H1 (cell line): ENCODE data around the gene TNFRSF18. TPM values are rescaled to one million over a fixed set of nuclear protein-coding genes. Genes with fewer than 3 reads are reported as not detected.

Experiments used
- BACH1 ChIP-seq: IDR thresholded peaks from 2 replicates; pipeline ENCODE4 v1.6.1; 2012; ENCODE audit warnings: low read length, improper control_type of control experiment
- CREB1 ChIP-seq: IDR thresholded peaks from 2 replicates; pipeline ENCODE4 v1.6.1; 2012; ENCODE audit warnings: inconsistent platforms
- CTCF ChIP-seq, 3 experiments: IDR thresholded peaks; 1 replicate in 2 of 3; 2 replicates in 1 of 3; pipeline versions ENCODE4 v1.5.1 to v1.6.1; 2011; ENCODE audit warnings: low read length in 3 of 3, mild to moderate bottlenecking in 3 of 3, inconsistent platforms in 2 of 3, low read depth in 1 of 3, moderate library complexity in 1 of 3; ENCODE audit not compliant: insufficient read depth in 1 of 3; ENCODE audit errors: control extremely low read depth in 1 of 3
- EGR1 ChIP-seq: IDR thresholded peaks from 2 replicates; pipeline ENCODE4 v1.6.1; 2011; ENCODE audit warnings: low read depth, low read length, borderline replicate concordance
- EZH2 ChIP-seq: fragments of 200-600 bp; sonication (generic); IDR thresholded peaks from 2 replicates; pipeline ENCODE4 v1.7.1; 2012; ENCODE audit warnings: low read depth, mild to moderate bottlenecking, moderate library complexity, low read length, inconsistent platforms; ENCODE audit not compliant: severe bottlenecking
- KDM5A ChIP-seq: fragments of 200-600 bp; IDR thresholded peaks from 2 replicates; pipeline ENCODE4 v1.7.1; 2012; ENCODE audit warnings: mild to moderate bottlenecking, low read length, inconsistent platforms, mixed read lengths
- MAX ChIP-seq: IDR thresholded peaks from 2 replicates; pipeline ENCODE4 v1.6.1; 2012; ENCODE audit warnings: inconsistent platforms
- RAD21 ChIP-seq, 2 experiments: IDR thresholded peaks in 1 of 2; conservative IDR thresholded peaks in 1 of 2; 2 replicates each; pipeline ENCODE4 v1.6.1; 2011; ENCODE audit warnings: low read depth in 2 of 2, low read length in 2 of 2, improper control_type of control experiment in 1 of 2, inconsistent platforms in 1 of 2, mild to moderate bottlenecking in 1 of 2, moderate library complexity in 1 of 2
- TBP ChIP-seq: IDR thresholded peaks from 2 replicates; pipeline ENCODE4 v1.6.1; 2011; ENCODE audit warnings: low read depth, low read length, improper control_type of control experiment
- TCF12 ChIP-seq: IDR thresholded peaks from 2 replicates; pipeline ENCODE4 v1.6.1; 2011; ENCODE audit warnings: low read depth, mild to moderate bottlenecking, low read length
- polyA plus RNA-seq, 7 experiments: library from polyadenylated mRNA; depleted of rRNA in 3 of 7; stranded (reverse) in 5 of 7; unstranded in 2 of 7; fragments of >200 nt in 5 of 7; fragments of 200-250 nt in 2 of 7; gene quantifications; 1 replicate in 5 of 7; 2 replicates in 1 of 7; 4 replicates in 1 of 7; pipeline versions ENCODE4 v1.2.1 to v1.2.3, GENCODE V29; 2011 to 2013; ENCODE audit warnings: missing spikeins in 2 of 7, mixed read lengths in 2 of 7
- total RNA-seq: library from RNA; stranded (reverse); fragmentation: NEBNext Ultra II Directional; extraction: Animal tissue kit (Norgen Biotek cat#: 25700); gene quantifications from 2 replicates; pipeline ENCODE4 v1.2.1, GENCODE V29; 2021

TNFRSF18 gene
- total and polyA plus RNA-seq, 2 of the 8 experiments (the other 6 are each of a cell fraction or from before 2014, with no cell fraction given), result 1.5 to 2.5 TPM

- TF ChIP-seq RAD21 (IDR thresholded peaks at IDR 0.05 in 1 of 2, conservative IDR thresholded peaks at IDR 0.05 in 1 of 2; ENCODE audit: low read depth in 2 of 2, low read length in 2 of 2) (peak in 1 of 2 experiments; percentile 20; a peak in 1 of 4 replicates), CTCF (IDR thresholded peaks at IDR 0.05; ENCODE audit: control extremely low read depth in 1 of 3, insufficient read depth in 1 of 3, low read depth in 1 of 3, low read length in 3 of 3) (peak in 1 of 3 experiments; percentile 26; a peak in 1 of 4 replicates), BACH1 (no peak), MAX (peak; percentile 68), TCF12 (no peak), KDM5A (no peak), EZH2 (no peak), CREB1 (no peak), EGR1 (no peak), TBP (no peak)
Measured at GRCh38 chr1:1246577-1247340, 40.4 kb upstream of the TNFRSF18 start, which contains the start of gene C1QTNF12 (continued).
